ENCODE results near the gene OR6C75. TPM values are rescaled to one million over a fixed set of nuclear protein-coding genes. Genes with fewer than 3 reads are reported as not detected.
"Not testable (repeated sequence)": the region's sequence is repeated elsewhere in the genome, so short reads cannot be mapped to it uniquely, and the experiment has no call there.

OR6C75 gene
- not detected for polyA plus RNA-seq (2012; ENCODE audit: insufficient read depth, insufficient read length)

DNA sequence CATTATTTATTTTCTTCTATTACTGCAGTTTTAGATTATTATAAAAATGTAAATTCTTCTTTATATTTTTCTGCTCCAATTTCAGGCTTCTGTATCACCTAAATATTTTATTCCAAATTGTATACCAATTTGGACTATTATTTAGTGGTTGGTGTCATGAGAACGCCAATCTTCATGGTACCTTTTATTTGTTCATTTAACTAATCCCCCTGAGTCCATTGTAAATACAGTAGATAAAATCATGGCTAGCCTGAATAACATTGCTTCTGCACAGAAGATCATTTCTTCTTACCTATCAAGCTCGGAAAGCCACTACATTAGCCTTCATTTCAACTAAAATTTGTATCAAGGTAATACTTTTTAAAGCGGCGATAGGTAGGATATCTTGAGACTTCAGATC, at the start of gene OR6C75:
OR6C75 (plus strand) TSS at position 301 of the 400 bp plus-strand sequence. CDS start 2,136 bp downstream, outside the sequence.
- no peak within 1 kb of the TSS for H3K4me3 ChIP-seq (ENCODE audit: low read length)
- DNase-seq (ENCODE audit: low read depth, low spot score) = no peak

DNA sequence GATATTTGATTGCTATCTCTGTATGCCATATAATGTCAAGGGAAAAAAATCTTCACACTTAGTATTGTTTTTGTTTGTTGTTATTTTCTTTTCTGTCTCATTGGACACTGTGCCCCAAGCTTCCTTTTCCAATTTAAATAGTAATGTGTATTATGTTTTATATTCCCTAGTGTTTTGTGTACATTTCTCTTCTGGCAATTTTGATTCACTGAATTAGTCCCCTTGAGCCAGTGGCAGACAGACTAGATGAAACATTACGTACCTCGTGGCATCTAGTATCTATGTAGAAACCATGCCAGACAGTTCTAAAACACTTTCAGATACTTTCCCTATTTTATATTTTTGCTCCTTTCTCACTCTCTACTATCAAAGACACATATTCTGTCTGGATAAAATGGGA, 48.7 kb upstream of the OR6C75 start, which contains the start of gene OR6C1:
OR6C1 (plus strand) TSS at position 301 of the 400 bp plus-strand sequence. CDS start 6,257 bp downstream, outside the sequence.
- no peak within 1 kb of the TSS for H3K4me3 ChIP-seq (ENCODE audit: low read length)
- no peak for DNase-seq (ENCODE audit: low read depth, low spot score)

DNA sequence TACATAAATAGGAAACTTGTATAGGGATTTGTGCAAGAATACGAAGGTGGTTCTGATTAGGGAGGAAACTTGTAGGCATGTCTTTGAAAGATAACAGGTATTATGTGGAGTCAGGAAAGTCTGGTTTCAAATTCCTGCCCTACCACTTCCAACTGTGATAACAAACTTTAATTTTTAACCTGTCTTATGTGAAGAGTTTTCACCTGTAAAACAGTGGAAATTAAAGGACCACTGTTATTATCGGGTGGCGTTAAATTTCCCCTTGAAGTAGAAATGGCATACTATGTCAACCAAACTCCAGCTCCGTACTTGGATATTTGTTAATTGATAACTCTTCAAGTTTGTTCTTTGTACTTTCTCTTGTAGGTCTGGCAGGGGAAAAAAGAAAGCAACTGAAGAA, 42.6 kb upstream of the OR6C75 start:
- H3K4me3 ChIP-seq (ENCODE audit: low read length) = no peak overlapping the region

DNA sequence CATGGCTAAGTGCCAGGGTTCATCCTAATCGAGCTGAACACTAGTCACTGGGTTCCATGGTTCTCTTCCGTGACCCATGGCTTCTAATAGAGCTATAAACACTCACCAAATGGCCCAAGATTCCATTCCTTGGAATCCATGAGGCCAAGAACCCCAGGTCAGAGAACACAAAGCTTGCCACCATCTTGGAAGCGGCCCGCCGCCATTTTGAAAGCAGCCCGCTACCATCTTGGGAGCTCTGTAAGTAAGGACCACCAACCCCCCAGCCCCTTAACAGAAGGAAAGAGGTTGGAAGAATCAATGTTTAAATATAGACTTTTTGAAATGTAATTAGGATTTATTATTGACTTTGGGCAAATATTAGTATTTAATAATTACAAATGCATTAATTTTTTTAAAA, 37.0 kb upstream of the OR6C75 start:
- H3K4me3 ChIP-seq (ENCODE audit: low read length); DNase-seq (ENCODE audit: low read depth, low spot score): not testable (repeated sequence)

More for the DNA sequence above, 42.6 kb upstream of the OR6C75 start:
- no peak for DNase-seq (ENCODE audit: low read depth, low spot score)

DNA sequence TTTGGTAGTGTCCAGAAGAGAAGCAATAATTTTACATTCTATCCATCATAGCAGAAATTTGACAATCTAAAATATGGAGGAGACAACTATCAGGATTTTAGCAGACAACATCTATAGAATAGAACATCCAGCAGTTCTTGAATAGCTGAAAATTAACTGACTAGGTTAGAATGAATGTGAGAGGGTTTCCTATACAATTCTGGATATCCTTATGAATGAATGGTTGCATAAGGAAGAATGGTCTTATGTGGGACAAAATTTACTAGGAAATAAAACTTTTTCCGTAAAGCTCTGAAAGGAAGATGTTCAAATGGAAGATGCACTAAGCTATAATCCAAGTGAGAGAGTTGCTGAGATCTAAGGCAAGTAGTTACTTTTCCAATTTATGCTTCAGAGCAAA, 32.3 kb upstream of the OR6C75 start, which contains the start of gene OR6C3:
OR6C3 (plus strand) TSS at position 301 of the 400 bp plus-strand sequence. CDS start 955 bp downstream, outside the sequence.
- no peak within 1 kb of the TSS for H3K4me3 ChIP-seq (ENCODE audit: low read length)
- DNase-seq (ENCODE audit: low read depth, low spot score) = no peak

DNA sequence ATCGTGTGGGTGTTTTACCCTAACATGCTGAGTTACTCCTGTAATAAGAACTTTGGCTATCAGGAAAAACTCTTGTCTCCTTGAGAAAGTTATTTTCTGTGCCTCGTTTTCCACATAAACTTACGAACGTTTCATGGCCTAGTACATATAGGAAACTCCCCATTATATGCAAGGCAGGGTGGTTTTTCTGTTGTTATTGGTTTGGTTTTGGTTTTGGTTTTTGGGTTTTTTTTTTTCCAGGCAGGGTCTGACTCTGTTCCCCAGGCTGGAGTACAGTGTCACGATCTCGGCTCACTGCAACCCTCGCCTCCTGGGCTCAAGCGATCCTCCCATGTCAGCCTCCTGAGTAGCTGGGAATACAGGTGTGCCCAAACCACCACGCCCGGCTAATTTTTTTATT, 26.8 kb upstream of the OR6C75 start:
- H3K4me3 ChIP-seq (ENCODE audit: low read length) = no peak overlapping the region
- no peak for DNase-seq (ENCODE audit: low read depth, low spot score)

DNA sequence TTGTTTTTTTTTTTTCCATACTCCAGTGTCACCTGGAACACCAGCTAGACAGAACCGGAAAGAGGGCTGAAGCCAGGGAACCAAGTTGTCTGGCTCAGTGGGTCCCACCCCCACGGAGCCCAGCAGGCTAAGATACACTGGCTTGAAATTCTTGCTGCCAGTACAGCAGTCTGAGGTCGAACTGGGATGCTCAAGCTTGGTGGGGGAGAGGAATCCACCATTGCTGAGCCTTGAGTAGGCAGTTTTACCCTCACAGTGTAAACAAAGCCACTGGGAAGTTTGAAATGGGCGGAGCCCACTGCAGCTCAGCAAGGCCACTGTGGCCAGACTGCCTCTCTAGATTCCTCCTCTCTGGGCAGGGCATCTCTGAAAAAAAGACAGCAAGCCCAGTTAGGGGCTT, 7.4 kb upstream of the OR6C75 start:
- DNase-seq (ENCODE audit: low read depth, low spot score) = not testable (repeated sequence)

DNA sequence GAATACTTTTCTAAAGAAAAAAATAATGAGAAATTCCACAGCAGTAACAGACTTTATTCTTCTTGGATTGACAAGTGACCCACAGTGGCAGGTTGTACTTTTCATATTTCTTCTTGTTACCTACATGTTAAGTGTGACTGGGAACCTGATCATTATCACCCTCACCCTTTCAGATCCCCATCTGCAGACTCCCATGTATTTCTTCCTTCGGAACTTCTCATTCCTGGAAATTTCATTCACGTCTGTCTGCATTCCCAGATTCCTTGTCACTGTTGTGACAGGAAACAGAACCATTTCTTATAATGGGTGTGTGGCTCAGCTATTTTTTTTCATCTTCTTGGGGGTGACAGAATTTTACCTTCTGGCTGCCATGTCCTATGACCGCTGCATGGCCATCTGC, 2.3 kb downstream of the OR6C75 start:
- no peak overlapping the region for H3K4me3 ChIP-seq (ENCODE audit: low read length)
- no peak for DNase-seq (ENCODE audit: low read depth, low spot score)

More for the DNA sequence above, 7.4 kb upstream of the OR6C75 start:
- H3K4me3 ChIP-seq (ENCODE audit: low read length) = not testable (repeated sequence)

DNA sequence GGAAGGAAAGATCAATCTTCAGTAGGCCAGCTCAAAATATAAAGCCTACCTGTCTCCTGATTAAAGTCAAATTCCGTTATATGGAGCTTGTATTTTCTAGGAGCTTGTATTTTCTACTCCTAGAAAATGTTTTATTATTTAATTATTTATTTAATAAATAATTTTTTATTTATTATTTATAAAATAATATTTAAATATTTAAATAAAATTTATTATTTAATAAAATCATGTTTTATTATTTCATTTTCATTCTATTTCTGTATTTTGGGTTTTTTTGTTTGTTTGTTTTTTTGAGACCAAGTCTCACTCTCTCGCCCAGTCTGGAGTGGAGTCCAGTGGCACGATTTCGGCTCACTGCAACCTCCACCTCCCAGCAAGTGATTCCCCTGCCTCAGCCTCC, 9.7 kb downstream of the OR6C75 start:
- no peak overlapping the region for H3K4me3 ChIP-seq (ENCODE audit: low read length)
- no peak for DNase-seq (ENCODE audit: low read depth, low spot score)

DNA sequence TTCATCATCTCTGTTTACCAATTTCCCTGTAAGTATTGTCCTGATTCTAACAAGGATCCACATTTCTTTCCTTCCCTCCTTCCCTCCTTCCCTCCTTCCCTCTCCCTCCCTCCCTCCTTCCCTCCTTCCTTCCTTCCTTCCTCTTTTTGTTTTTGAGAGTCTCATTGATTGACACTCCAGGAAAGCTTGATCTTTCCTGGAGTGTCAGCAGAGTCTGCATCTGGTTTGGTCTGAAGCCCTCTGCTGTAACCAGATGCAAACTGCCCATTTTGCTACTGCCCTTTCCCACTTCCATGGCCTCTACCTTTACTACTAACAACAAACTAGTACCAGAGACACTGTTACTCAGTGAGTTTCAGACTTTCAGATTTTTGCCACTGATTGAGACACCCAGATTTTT, 23.1 kb downstream of the OR6C75 start:
- DNase-seq (ENCODE audit: low read depth, low spot score) = no peak
- H3K4me3 ChIP-seq (ENCODE audit: low read length) = no peak overlapping the region

DNA sequence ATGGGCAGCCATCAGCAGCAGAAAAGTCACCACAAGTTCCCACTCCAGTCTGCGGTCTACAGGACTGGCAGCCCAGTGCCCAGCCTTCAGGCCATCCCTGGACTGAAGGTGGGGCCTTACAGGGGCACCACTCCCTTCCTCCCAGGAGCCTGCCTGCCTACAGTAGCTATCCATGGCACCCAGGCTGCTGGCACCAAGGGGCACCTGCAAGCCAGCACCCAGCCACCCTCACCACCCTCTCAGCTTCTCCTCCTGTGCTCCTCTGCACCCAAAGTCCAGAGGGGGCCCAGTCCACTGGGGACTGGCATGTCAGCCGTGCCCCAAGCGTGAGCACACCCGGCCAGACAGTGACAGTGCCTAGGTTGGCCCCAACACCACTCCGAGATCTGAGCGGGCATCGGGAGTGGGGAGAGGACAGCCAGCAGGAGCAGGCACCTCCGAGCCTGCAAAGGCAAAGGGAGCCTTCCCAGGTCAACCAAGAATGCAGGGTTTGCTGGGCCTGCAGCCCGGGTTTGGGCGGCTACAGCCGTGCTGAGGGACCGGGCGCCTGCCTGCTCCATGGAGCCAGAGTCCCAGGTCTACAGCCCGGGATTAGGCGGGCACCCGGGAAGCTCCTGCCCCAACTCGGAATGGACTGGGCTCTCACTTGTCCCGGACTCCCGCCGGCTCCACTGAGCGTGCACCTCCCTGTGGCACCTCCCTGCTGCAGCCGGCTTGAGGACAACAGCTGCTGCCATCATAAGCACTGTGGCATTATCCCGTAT, 29.4 kb downstream of the OR6C75 start:
- no peak overlapping the region for H3K4me3 ChIP-seq (ENCODE audit: low read length)
- no peak for DNase-seq (ENCODE audit: low read depth, low spot score)

DNA sequence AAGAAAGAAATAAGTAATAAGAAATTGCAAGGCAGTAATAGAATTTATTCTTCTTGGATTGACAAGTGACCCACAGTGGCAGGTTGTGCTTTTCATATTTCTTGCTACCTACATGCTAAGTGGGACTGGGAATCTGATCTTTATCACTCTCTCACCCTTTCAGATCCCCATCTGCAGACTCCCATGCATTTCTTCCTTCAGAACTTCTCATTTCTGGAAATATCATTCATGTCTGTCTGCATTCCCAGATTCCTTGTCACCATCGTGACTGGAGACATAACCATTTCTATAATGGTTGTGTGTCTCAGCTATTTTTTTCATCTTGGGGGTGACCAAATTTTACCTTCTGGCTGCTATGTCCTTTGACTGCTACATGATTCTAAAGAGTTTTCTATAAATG, 33.6 kb downstream of the OR6C75 start:
- no peak overlapping the region for H3K4me3 ChIP-seq (ENCODE audit: low read length)
- DNase-seq (ENCODE audit: low read depth, low spot score) = no peak

DNA sequence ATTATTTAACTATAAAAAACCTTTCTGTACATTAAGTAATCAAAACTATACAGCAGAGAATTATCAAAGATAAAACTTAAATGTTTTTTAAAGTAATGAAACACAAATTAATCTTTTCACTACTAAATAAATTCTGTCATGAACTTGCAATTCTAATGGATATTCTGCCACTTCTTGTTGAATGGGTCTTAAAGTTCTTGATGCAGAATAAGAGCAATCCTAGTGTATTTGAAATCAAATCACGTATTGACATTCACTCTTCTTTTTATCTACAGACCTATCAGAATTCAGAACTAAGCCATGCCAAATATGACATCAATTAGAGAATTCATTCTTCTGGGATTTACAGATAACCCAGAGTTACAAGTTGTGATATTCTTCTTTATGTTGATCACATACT, 37.5 kb downstream of the OR6C75 start, which contains the start of gene OR6C65:
OR6C65 (plus strand) TSS at position 301 of the 400 bp plus-strand sequence; CDS start at position 301, 0 bp downstream.
- no peak for DNase-seq (ENCODE audit: low read depth, low spot score)

DNA sequence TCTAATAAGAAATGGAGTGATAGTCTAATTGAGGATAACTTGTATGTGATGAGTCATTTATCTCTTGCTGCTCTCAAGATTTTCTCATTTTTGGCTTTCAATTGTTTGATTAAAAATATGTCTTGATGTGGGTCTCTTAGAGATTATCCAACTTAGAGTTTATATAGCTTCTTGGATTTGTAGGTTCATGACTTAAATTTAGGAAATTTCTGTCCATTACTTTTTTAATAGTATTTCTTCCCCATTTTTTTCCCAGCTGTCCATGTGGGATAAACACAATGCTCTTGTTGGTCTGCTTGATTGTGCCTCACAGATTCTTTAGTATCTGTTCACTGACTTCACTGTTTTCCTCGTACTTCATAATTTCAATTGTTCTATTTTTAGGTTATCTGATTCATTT, 45.1 kb downstream of the OR6C75 start:
- H3K4me3 ChIP-seq (ENCODE audit: low read length) = no peak overlapping the region
- no peak for DNase-seq (ENCODE audit: low read depth, low spot score)

More for the DNA sequence above, 37.5 kb downstream of the OR6C75 start, which contains the start of gene OR6C65:
- no peak within 1 kb of the TSS for H3K4me3 ChIP-seq (ENCODE audit: low read length)

DNA sequence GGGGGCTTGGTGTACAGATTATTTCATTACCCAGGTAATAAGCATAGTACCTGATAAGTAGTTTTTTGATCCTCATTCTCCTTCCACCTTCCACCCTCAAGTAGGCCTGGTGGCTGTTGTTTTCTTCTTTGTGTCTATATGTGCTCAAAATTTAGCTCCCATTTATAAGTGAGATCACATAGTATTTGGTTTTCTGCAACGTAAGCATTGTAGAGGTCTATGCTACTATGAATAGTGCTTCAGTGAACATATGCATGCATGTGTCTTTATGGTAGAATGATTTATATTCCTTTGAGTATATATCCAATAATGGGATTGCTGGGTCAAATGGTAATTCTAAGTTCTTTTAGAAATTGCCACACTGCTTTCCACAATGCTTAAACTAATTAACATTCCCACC, 46.4 kb downstream of the OR6C75 start:
- H3K4me3 ChIP-seq (ENCODE audit: low read length); DNase-seq (ENCODE audit: low read depth, low spot score): not testable (repeated sequence)

DNA sequence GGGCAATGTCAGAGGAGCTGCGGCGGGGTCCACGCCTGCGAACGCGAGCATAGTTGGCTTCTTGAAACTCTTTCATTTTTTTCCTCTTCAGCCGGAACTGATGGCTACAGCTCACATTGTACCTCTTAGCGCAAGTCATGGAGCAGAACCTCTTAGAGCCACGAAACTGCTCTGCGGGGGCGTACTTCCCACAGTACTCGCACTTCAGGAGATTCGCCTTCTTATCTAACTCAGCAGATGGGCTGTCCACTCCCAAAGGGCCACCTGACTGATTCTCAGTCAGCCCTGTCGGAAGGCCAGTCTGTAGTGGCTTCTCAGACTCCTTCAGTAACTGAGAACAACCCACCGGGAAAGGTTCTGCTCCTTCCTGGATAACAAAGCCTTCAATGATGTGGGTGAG, 49.4 kb downstream of the OR6C75 start:
- DNase-seq (ENCODE audit: low read depth, low spot score); H3K4me3 ChIP-seq (ENCODE audit: low read length): not testable (repeated sequence)

DNA sequence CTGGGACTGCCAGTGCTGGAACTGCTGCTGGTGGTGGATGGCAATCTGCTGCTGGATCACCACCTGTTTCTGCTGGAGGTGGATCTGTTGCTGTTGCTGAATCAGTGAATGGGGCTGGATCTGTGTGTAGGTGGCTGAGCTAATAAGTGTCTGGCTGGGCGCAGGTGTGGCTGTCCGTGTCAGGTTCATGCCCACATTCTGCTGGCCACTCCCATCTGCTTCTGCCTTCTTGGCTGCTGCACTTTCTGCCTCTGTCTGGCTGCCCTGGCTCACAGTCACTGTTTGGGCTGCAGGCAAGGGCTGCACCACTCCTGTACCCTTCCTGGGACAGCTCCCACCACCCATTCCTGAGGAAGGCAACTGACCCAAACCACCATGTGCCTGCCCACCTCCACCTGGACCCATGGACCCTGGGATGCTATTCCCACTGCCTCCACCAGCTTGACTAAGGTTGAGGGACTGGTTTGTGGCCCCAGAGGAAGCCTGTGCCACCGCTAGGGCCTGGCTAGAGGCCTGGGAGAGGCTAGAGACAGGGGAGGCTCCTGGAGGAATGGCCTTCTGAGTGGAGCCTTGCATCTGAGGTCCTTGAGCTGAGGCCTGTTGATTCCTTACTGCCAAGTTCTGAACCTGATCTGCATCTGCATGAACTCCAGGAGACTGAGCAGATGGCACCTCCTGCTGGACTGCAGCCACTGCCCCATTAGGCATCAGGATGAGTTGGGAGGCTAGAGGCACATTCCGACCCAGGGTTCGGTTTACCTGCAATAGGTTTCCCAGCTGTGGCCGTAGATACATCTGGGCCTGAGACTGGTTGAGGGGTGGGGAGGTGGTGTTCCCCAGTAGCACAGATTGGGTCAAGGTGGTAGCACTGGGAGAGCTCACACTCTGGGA, 51.0 kb downstream of the OR6C75 start:
- H3K4me3 ChIP-seq (ENCODE audit: low read length); DNase-seq (ENCODE audit: low read depth, low spot score): not testable (repeated sequence)

DNA sequence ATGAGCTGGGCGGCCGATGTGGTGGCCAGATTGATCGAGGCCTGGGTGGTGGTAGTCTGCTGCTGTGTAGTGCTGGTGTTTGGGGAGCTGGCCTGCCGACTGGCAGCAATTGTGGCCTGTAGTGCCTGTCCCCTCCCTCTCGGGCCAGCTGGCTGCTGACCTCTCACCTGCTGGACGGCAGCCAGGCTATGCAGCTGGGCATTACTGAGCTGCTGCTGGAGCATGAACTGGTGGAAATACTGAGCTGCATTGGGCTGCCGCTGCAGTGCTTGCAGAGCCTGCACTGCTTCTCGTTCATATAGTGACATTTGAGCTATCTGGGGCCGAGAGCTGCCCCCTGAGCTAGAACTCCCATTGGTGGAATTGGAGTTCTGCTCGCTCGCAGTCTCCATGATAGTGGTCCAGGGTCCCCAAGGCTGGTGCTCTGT, 51.6 kb downstream of the OR6C75 start:
- not testable (repeated sequence) for DNase-seq (ENCODE audit: low read depth, low spot score); H3K4me3 ChIP-seq (ENCODE audit: low read length)

DNA sequence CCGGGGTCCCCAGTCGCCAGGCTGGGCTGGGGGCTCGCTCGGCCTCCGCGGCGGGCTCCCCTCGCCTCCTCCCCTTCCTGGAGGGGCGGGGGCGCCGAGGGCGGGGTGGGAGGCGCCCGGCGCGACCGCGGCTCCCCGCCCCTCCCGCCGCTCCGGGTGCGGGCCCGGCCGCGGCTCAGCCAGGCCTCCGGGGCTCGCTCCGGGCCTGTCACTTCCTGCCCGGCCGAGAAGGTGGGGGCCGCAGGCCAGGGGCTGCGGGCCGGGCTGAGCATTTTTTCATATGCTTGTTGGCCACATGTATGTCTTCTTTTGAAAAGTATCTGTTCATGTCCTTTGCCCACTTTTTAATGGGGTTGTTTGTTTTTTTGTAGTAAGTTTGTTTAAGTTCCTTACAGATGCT, 52.1 kb downstream of the OR6C75 start:
- not testable (repeated sequence) for DNase-seq (ENCODE audit: low read depth, low spot score); H3K4me3 ChIP-seq (ENCODE audit: low read length)

DNA sequence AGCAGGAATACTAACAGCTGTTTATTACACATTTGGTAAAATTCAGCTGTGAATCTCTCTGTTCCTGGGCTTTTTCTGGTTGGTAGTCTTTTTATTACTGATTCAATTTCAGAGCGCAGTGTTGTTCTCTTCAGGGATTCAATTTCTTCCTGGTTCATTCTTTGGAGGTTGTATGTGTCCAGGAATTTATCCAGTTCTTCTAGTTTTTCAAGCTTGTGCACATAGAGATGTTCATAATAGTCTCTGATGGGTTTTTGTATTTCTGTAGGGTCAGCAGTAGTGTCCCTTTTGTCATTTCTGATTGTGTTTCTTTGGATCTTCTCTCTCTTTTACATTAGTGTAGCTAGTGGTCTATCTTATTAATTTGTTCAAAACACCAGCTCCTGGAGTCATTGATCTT, 54.2 kb downstream of the OR6C75 start:
- no peak overlapping the region for H3K4me3 ChIP-seq (ENCODE audit: low read length)
- DNase-seq (ENCODE audit: low read depth, low spot score) = no peak
